Measurements from ENCODE around the gene CDH12. TPM values are rescaled to one million over a fixed set of nuclear protein-coding genes. Genes with fewer than 3 reads are reported as not detected.

Gene CDH12
- total and polyA plus RNA-seq, 2 experiments from 2014 or later = 0.09 to 0.97 TPM

DNA sequence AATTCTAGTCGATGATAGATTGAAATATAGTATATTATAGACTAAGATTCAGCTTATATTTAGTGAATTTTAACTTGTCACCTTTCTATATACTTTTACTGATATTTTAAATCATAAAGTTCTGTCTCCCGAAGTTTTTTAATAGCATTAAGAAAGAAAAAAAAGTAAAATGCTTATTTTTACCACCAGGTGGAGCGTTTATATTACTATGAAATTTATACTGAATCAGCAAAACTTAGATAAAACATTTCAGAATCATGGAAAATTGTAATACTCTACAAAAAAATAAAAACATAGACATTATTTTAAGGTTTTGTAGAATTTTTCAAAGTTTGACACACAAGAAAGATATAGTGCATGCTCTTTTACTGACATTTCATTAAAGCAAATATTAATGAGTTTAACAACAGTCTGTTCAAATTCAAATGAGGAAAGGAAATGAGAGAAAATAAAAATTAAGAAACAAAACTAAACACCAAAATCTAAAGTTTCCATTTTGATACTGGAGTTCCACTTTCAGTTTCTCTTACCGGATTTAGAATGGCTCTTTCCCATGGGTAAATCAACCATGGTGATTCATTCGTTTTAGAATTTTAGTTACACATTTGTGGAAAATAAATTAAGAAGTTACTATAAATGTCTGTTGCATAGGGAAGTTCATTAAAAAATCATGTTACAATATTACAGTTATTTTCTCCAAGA is 1035.3 kb downstream of the CDH12 start:
- no peak overlapping the region for H3K4me3 ChIP-seq
- H3K4me1 ChIP-seq (ENCODE audit: low read depth) = no peaks in the 10 kb centered on the region
- H3K27me3 ChIP-seq = no peaks in the 10 kb centered on the region
- DNase-seq (ENCODE audit: low read depth in 1 of 2, low spot score in 1 of 2) = peak in 1 of 2 donors; percentile 15
- no peaks in the 10 kb centered on the region for H3K36me3 ChIP-seq
- no peaks in the 10 kb centered on the region for H3K9me3 ChIP-seq (ENCODE audit: low read depth)
- no peak overlapping the region for H3K27ac ChIP-seq
- TF ChIP-seq, protein P1, sequence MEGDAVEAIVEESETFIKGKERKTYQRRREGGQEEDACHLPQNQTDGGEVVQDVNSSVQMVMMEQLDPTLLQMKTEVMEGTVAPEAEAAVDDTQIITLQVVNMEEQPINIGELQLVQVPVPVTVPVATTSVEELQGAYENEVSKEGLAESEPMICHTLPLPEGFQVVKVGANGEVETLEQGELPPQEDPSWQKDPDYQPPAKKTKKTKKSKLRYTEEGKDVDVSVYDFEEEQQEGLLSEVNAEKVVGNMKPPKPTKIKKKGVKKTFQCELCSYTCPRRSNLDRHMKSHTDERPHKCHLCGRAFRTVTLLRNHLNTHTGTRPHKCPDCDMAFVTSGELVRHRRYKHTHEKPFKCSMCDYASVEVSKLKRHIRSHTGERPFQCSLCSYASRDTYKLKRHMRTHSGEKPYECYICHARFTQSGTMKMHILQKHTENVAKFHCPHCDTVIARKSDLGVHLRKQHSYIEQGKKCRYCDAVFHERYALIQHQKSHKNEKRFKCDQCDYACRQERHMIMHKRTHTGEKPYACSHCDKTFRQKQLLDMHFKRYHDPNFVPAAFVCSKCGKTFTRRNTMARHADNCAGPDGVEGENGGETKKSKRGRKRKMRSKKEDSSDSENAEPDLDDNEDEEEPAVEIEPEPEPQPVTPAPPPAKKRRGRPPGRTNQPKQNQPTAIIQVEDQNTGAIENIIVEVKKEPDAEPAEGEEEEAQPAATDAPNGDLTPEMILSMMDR (IDR thresholded peaks at IDR 0.05; ENCODE audit: low read depth, low read length) = peak; percentile 36

DNA sequence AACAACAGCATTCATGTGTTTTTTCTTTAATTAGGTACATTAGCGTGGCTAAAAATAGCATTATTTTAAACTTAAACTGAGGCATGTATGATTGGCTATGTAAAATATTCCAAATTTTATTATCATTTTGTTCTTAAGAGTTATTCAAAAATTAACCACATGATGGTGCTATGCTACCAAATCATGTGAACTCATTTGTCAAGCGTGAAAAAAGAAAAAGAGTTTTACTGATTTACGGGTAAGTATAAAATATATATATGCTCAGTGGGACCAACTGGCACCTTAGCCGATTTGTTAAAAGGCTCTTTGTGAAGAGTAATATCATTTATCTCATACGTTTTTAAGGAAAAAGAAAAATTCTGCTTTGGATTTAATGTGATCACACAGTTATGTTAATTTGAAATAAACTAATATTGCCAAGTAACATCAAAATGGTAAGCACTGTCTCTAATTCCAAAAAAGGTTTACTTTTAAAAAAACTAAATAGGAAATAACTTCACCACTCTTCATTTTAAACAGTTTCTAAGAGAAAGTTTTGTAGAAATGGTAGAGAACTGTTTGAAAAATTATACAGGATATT is 1042.3 kb downstream of the CDH12 start:
- Histone ChIP-seq H3K27ac (no peak overlapping the region), H3K27me3 (no peaks in the 10 kb centered on the region), H3K4me3 (no peak overlapping the region), H3K36me3 (no peaks in the 10 kb centered on the region), H3K4me1 (ENCODE audit: low read depth) (no peaks in the 10 kb centered on the region), H3K9me3 (ENCODE audit: low read depth) (no peaks in the 10 kb centered on the region)
- peak; percentile 43 to 48 for DNase-seq (ENCODE audit: low read depth in 1 of 2, low spot score in 1 of 2)
- TF ChIP-seq, protein P1 (IDR thresholded peaks at IDR 0.05; ENCODE audit: low read depth, low read length) = peak; percentile 47

DNA sequence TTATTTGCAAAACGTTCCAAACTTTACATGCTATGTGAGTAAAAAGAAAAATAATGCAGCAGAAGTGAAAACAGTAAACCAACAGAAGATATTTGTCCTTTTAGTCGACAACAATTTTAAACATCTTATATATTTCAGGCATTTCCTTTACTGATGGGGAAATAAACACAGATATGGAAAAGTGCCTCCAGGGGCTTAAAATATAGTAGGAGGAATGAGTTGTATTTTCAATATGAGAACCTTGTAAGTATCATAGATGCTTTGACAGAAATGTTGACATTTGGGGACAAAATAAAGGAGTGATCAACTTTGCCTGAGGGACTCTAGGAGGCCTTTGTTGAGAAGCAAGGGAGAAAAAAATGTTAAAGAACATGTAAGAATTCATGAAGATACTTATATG is 1043.5 kb downstream of the CDH12 start:
- Histone ChIP-seq H3K36me3 (no peaks in the 10 kb centered on the region), H3K9me3 (ENCODE audit: low read depth) (no peaks in the 10 kb centered on the region)

DNA sequence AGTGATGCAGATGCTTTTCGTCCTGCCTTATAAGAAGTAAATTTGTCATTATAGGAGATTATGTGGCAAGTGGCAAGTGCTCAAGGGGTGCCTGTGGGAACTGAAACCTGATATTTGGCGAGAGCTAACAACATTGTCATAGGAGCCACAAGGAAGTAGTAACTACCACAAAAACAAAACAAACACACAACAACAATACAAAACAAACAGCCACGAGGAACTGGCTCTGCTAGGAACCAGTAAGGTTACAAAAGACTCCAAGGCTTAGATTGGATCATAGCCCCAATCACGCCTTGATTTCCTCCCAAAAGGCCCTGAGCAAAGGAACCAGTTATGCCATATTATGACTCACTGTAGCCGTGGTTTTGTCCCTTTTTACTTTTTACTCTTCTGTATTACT is 1045.2 kb downstream of the CDH12 start:
- Histone ChIP-seq H3K4me3 (no peak overlapping the region), H3K36me3 (no peaks in the 10 kb centered on the region), H3K27ac (no peak overlapping the region), H3K4me1 (ENCODE audit: low read depth) (no peaks in the 10 kb centered on the region), H3K27me3 (no peaks in the 10 kb centered on the region), H3K9me3 (ENCODE audit: low read depth) (no peaks in the 10 kb centered on the region)
- peak in 1 of 2 donors; percentile 15 for DNase-seq (ENCODE audit: low read depth in 1 of 2, low spot score in 1 of 2)
- TF ChIP-seq, protein P1 (IDR thresholded peaks at IDR 0.05; ENCODE audit: low read depth, low read length) = no peak

More for the DNA sequence above, 1043.5 kb downstream of the CDH12 start:
- Histone ChIP-seq H3K4me1 (ENCODE audit: low read depth) (no peaks in the 10 kb centered on the region), H3K4me3 (no peak overlapping the region), H3K27ac (no peak overlapping the region), H3K27me3 (no peaks in the 10 kb centered on the region)
- DNase-seq (ENCODE audit: low read depth in 1 of 2, low spot score in 1 of 2) = no peak
- TF ChIP-seq, protein P1 (IDR thresholded peaks at IDR 0.05; ENCODE audit: low read depth, low read length) = no peak

DNA sequence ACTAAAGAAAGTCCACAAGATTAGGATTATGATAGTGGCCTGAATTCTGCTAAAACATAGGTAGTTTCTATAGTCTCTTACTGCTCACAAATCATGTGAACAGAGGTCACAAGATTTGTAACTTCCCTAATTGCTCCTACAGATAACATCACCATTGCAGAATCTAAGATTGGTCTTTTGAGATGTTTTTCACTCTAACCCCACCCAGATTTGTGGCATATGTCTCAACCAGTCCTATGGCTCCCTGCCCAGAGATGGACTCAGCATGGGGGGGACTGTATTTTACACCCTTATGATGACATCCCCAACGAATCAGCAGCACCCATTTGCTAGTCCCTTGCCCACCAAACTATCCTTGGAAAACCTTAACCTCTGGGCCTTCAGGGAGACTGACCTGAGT is 1046.2 kb downstream of the CDH12 start:
- no peak overlapping the region for H3K27ac ChIP-seq

More for the DNA sequence above, 1046.2 kb downstream of the CDH12 start:
- no peak overlapping the region for H3K4me3 ChIP-seq
- H3K4me1 ChIP-seq (ENCODE audit: low read depth) = no peaks in the 10 kb centered on the region
- peak in 1 of 2 donors; percentile 57 for DNase-seq (ENCODE audit: low read depth in 1 of 2, low spot score in 1 of 2)
- no peaks in the 10 kb centered on the region for H3K36me3 ChIP-seq
- no peaks in the 10 kb centered on the region for H3K27me3 ChIP-seq
- no peaks in the 10 kb centered on the region for H3K9me3 ChIP-seq (ENCODE audit: low read depth)
- TF ChIP-seq, protein P1 (IDR thresholded peaks at IDR 0.05; ENCODE audit: low read depth, low read length) = no peak
